Tracheal epithelial cell (primary cell): ENCODE measurements around the gene SNU13. TPM values are rescaled to one million over a fixed set of nuclear protein-coding genes. Genes with fewer than 3 reads are reported as not detected.

Experiments used
- total RNA-seq: library from RNA; depleted of rRNA; stranded (reverse); fragments of >200 nt; gene quantifications from 2 replicates; pipeline ENCODE4 v1.2.1, GENCODE V29; 2014

SNU13 gene
- total RNA-seq, result 91.9 and 94.7 TPM in 2 replicates

DNA sequence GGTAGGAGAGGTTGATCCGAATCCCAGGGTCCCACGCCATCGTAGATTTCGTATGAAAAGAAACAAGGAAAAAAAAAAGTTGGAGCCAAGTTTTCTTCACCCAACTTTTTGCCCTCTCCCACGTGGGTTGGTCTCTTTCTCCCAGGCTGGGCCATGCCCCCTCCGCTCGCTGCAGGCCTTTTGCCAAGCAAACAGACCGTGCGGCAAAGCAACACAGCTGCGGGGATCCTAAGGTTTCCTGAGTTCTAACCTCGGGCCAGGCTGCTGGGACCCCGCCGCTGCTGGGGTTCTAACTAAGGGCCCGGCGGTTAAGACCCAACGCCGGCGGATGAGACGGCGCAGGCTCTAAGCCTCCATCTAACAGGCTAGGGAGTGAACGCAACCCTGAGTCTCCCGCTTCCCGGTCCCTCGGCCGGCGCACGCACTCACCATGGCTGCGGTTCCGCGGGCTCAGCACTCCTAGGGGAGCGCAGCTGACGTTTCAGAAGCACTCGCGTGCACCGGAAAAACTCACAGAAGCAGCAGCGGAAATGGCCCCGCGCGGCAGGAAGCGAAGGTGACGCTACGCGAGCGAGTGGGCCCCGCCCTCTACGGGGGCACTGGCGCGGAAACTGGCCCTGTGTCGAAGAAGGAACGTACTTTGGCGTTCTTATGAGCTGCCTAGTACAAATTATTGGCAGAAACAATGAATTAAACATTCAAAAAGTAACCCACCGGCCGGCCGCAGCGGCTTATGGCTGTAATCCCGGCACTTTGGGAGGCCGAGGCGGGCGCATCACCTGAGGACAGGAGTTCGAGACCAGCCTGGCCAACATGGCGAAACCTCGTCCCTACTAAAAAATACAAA is at the start of gene SNU13:
Gene SNU13 (minus strand): TSS at position 503 of the 847 bp plus-strand sequence. CDS start 71 bp downstream, at position 432.

GRCh38 chr22:41699264-41700107 is 10.8 kb upstream of the SNU13 start, which contains the start of gene MEI1:
Gene MEI1, plus strand, starts transcription at chr22:41699503. Its CDS starts 36 bp downstream, at chr22:41699539.

Other genes starting within 250 kb of the SNU13 start
- gene TOB2, start 242.1 kb downstream of the SNU13 start, total RNA-seq, result 9.2 and 12.1 TPM in 2 replicates
- gene PHF5A, start 220.2 kb downstream of the SNU13 start, total RNA-seq, result 61.0 and 61.2 TPM in 2 replicates
- 64.3 and 66.7 TPM in 2 replicates for gene ACO2, start 219.8 kb downstream of the SNU13 start, total RNA-seq
- gene POLR3H, start 144.4 kb downstream of the SNU13 start, total RNA-seq, result 13.2 and 16.4 TPM in 2 replicates
- under 0.01 TPM in 1 of 2 replicates, not detected in the other for gene CSDC2, start 127.9 kb downstream of the SNU13 start, total RNA-seq
- gene PMM1, start 99.0 kb downstream of the SNU13 start, total RNA-seq, result 7.7 and 11.7 TPM in 2 replicates
- gene DESI1, start 67.8 kb downstream of the SNU13 start, total RNA-seq, result 19.6 and 20.0 TPM in 2 replicates
- gene XRCC6, start 67.6 kb downstream of the SNU13 start, total RNA-seq, result 292 and 296 TPM in 2 replicates
- 0.48 TPM in 1 of 2 replicates, not detected in the other for gene MEI1, start 10.6 kb upstream of the SNU13 start, total RNA-seq
- 10.4 and 11.8 TPM in 2 replicates for gene CCDC134, start 111.8 kb upstream of the SNU13 start, total RNA-seq
- 68.4 and 91.0 TPM in 2 replicates for gene SREBF2, start 144.2 kb upstream of the SNU13 start, total RNA-seq
- not detected in 2 replicates for gene SHISA8, start 226.2 kb upstream of the SNU13 start, total RNA-seq
- under 0.01 TPM in 1 of 2 replicates, not detected in the other for gene TNFRSF13C, start 237.9 kb upstream of the SNU13 start, total RNA-seq